Neural progenitor cell (in vitro differentiated cells): ENCODE results near the gene XYLT1.

Experiments
- CTCF ChIP-seq: fragments of 200-600 bp; sonication (generic); IDR thresholded peaks from 2 replicates; pipeline ENCODE4 v1.5.1; 2017; ENCODE audit warnings: antibody characterized with exemption, mild to moderate bottlenecking
- EZH2 ChIP-seq: fragments of 200-600 bp; sonication (generic); IDR thresholded peaks from 2 replicates; pipeline ENCODE4 v1.6.1; 2017; ENCODE audit warnings: antibody characterized with exemption, mild to moderate bottlenecking, moderate library complexity
- EZH2phosphoT487 ChIP-seq: fragments of 200-600 bp; sonication (generic); IDR thresholded peaks from 2 replicates; pipeline ENCODE4 v1.6.1; 2017; ENCODE audit warnings: antibody characterized with exemption

GRCh38 chr16:17215306-17215705, 255.5 kb downstream of the XYLT1 start:
- TF ChIP-seq CTCF, result no peak
- TF ChIP-seq EZH2, result no peak
- TF ChIP-seq EZH2phosphoT487, result no peak
